ENCODE measurements around the gene PTOV1. TPM values are rescaled to one million over a fixed set of nuclear protein-coding genes. Genes with fewer than 3 reads are reported as not detected.

The PTOV1 gene
- total RNA-seq, 1 donor from 2014 or later: 249 TPM

DNA sequence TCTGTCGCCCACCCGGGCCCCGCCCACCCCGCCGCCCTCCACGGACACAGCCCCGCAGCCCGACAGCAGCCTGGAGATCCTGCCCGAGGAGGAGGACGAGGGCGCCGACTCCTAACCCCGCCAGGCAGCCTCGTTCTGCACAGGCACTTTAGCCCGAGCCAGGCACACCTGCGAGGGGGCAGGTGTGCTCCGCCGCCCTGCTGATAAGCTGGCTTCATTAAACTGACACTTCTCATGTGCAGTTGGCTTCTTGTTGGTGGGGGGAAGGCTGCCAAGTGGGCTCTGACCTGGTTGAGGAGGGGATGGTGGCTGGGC, 37.5 kb downstream of the PTOV1 start:
- DNase-seq (ENCODE audit: low spot score): no peak

GRCh38 chr19:49889038-49889686, 38.2 kb downstream of the PTOV1 start:
- DNase-seq (ENCODE audit: low spot score): no peak

- peak; percentile 75 for DNase-seq (ENCODE audit: low spot score)
These were observed 38.9 kb downstream of the PTOV1 start for GRCh38 chr19:49889687-49890348.

DNA sequence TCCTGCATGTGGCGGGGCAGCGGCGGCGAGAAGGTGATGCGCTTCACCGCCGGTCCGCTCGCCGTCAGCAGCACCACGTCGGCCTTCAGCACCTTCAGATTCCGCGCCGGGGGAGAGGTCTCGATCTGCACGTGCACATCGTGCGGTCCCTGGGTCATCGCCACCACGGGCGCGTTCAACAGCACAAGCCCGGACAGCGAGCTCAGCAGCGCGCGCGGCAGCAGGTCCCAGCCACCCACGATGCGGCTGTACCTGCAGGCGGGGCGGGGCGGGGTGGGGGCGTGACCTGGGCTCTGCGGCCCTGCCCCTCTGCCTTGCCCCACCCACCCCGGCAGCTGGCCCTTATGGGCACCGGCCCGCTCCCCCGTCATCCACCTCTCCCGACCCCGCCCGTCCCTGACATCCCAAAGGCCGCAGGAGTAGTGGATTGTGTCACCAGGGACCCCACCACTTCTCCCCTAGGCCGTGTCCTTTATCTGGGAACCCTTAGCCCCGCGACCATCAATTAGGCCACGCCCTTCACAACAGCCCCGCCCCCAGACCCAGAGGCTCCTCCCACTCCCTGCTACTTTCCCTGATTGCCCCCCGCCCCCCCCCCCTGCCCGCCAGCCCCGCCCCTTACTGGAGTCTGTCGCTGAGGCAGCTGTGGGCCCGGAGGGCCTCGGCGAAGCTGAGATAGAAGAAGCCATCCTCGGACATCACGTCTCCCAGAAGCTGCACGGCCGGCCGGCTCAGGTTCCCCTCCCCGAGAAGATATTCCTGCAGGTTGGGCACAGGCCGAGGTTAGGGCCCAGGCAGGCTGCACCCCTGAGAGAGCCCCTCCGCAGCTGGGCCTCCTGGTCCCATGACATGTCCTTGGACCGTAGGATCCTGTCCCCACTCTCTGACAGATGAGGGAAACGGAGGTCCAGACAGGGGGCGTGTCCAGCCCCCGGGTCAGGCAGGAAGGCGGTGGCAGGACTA, 39.7 kb downstream of the PTOV1 start:
- DNase-seq (ENCODE audit: low spot score): no peak

DNA sequence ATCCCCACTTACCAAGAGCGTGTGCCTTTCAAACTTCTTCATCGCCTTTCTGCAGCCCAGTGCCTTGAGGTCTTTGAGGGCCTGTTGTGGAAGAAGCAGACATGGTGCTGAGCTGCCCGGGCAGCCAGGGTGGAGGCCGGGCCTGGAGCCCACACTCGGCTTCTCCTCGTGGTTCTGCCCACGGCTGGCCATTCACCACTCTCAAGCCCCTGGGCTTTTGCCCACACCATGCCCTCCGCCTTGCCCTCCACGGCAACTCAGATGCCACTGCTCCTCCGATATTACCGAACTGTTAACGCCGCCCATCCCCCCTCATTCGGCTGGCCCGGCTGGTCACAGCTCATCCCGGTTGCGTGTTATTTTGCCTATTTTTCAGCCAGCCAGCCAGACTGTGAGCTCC, 40.4 kb downstream of the PTOV1 start:
- DNase-seq (ENCODE audit: low spot score): no peak

DNA sequence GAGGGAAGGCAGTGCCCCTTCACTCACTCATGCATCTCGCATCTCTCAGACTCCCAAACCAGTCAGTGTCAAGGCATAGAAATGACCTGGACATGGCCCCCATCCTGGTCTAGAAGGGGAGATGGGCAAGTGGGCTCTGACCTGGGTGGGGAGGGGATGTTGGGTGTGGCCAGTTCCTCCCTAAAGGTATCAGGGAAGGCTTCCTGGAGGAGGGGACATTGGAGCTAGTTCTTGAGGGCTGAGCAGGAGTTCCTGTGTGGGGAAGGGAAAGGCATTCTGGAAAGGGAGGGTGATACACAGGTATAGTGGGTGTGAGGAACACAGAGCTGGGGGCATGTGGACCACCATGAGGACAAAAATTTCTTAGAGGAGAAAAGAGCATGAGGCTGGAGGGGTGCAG, 41.8 kb downstream of the PTOV1 start:
- no peak for DNase-seq (ENCODE audit: low spot score)

- no peak for DNase-seq (ENCODE audit: low spot score)
These were observed 43.2 kb downstream of the PTOV1 start for GRCh38 chr19:49894011-49894664.

- no peak for DNase-seq (ENCODE audit: low spot score)
These were observed 44.1 kb downstream of the PTOV1 start for GRCh38 chr19:49894879-49895565.

DNA sequence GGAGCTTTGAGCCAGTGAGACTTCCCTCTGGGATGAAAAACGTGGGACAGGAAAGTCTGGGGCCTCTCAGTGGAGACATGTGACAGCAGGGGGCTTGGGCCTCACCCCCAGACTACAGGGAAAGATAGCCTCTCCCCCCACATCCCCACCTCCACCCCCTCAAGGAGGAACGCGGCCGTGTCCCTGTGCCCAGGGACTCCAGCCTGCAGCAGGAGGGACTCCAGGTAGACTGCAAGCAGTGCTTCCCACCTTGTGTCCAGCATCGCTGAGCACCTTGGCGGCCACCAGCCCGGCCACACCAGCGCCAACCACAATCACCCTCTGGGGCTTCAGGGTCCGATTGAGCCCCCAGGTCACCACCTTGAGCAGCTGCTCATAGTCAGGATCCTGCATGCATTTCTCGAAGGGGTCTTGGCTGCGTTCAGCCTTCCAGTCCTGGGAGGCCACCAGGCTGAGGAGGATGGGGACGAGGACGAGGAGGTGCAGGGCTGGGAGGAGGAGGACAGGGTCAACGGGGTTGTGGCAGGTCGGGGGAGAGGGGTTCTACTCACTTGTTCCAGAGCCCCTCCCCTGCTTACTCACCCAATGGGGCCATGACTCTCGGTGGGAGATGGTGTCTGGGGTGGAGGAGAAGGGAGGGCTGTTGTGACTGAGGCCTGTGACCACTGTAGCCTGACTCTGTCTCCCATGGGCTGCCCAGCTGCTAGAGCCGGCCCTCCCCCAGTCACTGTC, 44.8 kb downstream of the PTOV1 start:
- no peak for DNase-seq (ENCODE audit: low spot score)

GRCh38 chr19:49896863-49897621, 46.1 kb downstream of the PTOV1 start, which contains the start of gene IL4I1:
IL4I1 (minus strand) TSS chr19:49896887; CDS start chr19:49896160, 727 bp downstream.
- no peak for DNase-seq (ENCODE audit: low spot score)

GRCh38 chr19:49904136-49904535, 53.2 kb downstream of the PTOV1 start:
- no peak for DNase-seq (ENCODE audit: low spot score)

- no peak for DNase-seq (ENCODE audit: low spot score)
These were observed 56.1 kb downstream of the PTOV1 start for GRCh38 chr19:49906879-49907564.

- no peak for DNase-seq (ENCODE audit: low spot score)
These were observed 56.9 kb downstream of the PTOV1 start for GRCh38 chr19:49907745-49908446.

GRCh38 chr19:49908480-49909420, 57.8 kb downstream of the PTOV1 start:
- no peak for DNase-seq (ENCODE audit: low spot score)

DNA sequence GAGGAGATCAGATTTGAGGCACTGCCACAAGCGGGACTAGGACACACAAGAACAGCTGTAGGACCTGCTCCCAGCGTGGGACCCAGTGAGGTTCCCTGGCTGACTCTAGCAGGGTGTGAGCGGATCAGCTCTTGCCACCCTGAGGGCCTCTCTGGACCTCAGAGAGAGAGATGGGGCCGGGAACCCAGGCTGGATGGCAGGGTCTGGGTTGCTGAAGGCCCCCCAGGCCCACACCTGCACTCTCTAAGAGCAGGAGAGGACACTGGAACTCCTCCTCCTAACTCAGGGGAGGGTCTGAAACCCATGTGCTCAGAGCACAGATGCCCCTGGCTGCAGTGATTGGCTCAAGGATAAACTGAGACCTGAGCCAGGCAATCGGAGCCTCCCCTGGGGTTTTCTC, 59.2 kb downstream of the PTOV1 start:
- DNase-seq (ENCODE audit: low spot score): no peak

Measured in mucosa of gallbladder (tissue), 1 donor.